Hepatic stellate cell (primary cell): ENCODE measurements around the gene COX6A1.
"Not testable (repeated sequence)": the region's sequence is repeated elsewhere in the genome, so short reads cannot be mapped to it uniquely, and the experiment has no call there.

Experiments
- DNase-seq: peaks from one replicate; pipeline ENCODE4 v3.0.0; 2011; ENCODE audit warnings: low spot score

Gene COX6A1

DNA sequence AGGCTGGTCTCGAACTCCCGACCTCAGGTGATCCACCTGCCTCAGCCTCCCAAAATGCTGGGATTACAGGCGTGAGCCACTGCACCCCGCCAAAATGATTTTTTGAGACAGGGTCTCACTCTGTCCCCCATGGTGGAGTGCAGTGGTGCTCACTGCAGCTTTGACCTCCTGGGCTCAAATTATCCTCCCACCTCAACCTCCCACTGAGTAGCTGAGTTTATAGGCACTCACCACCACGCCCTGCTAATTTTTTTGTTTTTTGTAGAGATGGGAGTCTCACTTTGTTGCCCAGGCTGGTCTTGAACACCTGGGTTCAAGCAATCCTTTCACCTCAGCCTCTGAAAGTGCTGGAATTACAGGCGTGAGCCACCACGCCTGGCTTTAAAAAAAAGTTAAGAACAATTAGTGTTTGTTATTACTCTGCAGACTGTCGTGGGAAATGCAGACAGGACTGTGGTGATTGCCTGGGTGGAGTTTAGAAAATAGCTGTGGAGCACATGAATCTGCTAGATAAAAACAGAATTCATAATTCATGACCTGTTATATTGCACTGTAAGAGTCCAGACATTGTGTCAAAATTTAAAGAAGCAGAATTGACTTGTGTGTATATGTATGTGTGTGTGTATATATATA lies 9.2 kb upstream of the COX6A1 start:
- no peak for DNase-seq

DNA sequence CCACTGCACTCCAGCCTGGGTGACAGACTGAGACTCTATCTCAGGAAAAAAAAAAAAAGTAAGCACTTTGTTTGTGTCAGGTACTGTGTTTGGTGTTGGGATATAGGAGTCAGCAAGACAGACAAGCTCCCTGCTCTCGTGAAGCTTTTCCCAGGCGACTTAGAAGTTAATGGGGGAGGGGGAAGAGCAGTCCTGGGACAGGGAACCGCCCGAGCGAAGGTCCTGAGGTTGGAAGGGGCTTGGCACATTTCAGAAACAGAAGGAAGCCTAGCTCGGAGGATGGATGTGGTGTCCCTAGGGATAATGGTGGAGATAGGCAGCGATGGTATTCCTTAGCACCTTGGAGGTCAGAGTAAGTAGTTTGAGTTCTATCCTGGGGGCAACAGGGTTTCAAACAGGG lies 8.5 kb upstream of the COX6A1 start:
- no peak for DNase-seq

DNA sequence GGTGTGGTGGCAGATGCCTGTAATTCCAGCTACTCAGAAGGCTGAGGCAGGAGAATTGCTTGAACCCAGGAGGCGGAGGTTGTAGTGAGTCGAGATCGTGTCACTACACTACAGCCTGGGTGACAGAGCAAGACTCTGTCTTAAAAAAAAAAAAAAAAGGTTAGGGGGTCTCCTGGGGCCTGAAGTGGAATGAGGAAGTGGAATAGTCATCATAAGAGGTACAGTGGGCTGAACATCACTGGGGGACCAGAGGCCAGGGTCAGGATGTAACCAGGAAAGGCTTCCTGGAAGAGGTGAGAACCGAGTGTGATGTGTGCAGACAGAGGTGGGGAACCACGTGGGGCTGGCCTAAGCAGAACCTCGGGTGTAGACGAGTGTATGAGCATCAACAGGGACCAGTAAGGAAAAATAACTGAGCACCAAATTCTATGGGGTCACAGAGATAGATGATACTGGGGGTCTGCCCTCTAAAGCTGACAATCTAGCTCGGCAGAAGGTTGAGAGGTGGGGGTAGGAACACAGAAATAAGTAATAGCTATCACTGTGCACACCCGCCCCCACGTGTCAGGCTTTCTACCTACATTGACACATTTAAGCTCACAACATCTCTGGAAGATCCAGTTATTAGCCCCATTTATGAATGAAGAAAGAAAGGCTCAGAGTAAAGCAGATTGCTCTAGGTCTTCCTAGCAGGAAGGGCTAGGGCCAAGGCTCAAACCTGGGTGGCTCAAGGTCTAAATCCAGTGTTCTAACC lies 5.0 kb upstream of the COX6A1 start:
- DNase-seq: no peak

DNA sequence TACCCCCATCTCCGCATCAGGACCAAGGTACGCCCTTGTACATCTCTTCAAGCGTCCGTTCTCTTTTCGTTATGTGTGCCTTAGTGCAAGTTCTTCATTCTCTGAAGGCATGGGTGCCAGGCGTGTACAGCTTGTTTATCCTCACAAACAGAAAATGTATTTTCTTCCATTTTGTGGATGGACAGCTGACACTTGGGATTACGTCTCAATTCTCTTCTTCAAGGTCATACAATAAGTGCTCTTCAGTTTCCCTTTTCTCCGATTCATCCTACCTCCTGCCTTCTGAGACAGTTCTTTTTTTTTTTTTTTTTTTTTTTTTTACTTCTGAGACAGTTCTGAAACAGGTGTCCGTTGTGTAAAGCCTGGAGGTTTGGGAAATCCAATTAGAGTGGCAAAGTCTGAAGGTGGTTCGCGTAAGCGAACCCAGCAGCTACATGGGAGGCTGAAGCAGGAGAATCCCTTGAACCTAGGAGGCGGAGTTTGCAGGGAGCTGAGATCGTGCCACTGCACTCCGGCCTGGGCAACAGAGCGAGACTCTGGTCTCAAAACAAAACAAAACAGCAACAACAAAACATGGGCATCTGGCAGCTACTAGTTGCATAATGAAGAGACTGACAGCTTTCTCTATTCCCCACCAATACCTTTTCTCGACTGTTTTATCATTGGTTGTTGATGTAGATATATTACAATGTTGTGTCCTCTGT lies 734 bp downstream of the COX6A1 start:
- no peak for DNase-seq

DNA sequence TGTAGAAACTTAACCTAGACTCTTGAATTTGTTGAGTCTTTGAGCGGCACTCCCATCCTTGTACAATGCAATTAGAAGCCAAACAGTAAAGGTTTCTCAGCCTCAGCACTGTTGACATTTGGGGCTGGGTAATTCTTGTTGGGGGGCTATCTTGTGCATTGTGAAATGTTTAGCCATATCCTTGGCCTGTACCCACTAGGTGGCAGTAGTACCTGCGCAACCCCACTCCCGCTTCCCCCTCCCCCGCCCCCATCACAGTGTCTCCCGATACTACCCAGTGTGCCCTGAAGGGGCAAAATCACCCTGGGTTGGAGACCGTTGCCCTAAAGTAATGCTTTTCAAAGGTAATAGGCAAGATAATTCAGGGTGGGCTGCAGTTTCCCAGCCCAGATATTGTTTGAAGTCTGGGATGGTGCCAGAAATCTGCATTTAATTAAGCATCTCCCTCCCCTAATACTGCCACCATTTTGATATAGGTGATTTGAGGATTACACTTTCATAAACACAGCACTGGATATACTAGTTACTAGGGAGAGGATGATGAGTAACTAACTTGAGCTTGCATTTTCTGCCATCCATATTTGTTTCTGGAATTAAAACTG lies 1.8 kb downstream of the COX6A1 start:
- peak; percentile 81 for DNase-seq

DNA sequence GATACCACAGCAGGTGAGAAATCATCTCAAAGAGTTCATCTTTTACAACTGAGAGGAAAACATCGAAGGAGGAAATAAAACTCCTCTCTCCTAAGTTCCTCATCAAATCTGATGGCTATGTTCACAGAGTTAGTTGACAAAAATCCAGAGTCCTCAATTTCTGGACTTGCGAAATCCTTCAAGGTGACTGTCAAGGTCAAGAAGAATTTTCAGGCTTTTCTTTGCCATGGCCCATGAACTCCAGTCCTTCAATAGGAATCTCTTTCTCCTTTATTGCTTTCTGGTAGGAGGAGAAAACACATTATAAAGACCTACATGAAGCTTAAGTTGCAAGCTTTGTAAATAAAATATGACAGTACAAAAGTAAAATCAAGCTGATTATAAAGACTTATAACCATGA lies 6.8 kb downstream of the COX6A1 start:
- DNase-seq: no peak

DNA sequence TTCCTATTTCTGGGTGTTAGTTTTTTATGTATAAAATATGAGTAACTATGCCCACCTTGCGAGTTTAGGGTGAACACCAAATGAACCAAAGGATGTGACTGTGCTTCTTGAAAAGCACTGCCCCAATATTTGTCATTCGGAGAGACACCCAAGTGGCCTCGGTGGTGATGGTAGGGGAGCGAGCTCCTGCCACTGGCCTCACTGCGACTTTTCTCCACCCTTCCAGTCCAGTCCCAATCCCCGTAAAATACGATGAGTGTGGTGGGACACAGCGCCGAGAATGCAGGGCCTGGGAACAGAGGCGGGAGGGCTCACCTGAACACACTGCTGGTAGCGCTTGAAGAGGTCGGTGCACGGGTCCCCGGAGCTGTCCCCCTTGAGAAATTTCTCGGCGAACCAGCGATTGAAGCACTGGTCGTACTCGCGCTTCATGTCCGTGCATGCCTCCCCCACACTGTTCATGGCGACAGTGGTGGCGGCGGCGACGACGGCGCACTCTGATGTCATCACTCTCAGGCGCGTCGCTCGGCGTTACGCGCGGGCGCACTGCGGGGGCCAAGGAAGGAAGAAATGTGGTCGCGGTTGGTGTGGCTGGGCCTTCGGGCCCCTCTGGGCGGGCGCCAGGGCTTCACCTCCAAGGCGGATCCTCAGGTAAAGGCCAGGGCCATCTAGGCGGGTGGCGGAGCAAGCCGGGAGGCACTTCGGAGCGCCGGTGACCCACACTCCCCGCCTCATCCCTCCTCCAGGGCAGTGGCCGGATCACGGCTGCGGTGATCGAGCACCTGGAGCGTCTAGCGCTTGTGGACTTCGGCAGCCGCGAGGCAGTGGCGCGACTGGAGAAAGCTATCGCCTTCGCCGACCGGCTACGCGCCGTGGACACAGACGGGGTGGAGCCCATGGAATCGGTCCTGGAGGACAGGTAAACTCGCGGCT lies 8.3 kb downstream of the COX6A1 start, which contains the start of the genes GATC and TRIAP1:
Gene GATC, plus strand, starts transcription at position 534 of the 933 bp plus-strand sequence. Its CDS starts 37 bp downstream, at position 571.
Gene TRIAP1, minus strand, starts transcription at position 474 of the 933 bp plus-strand sequence. Its CDS starts 12 bp downstream, at position 462.
- DNase-seq: peak; percentile 76

DNA sequence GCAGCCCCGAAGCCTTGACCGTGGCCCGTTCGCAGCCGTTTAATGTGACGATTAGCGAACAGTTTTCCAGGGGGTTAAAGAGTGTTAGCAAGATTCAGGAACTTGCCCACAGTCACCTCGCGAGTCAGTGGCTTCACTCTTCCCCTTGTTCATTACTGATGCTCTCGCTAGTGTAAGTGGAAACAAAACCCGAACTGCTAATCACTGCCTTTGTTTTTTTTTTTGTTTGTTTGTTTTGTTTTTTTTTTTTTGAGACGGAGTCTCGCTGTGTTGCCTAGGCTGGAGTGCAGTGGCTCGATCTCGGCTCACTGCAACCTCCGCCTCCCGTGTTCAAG lies 8.9 kb downstream of the COX6A1 start:
- DNase-seq: not testable (repeated sequence)

DNA sequence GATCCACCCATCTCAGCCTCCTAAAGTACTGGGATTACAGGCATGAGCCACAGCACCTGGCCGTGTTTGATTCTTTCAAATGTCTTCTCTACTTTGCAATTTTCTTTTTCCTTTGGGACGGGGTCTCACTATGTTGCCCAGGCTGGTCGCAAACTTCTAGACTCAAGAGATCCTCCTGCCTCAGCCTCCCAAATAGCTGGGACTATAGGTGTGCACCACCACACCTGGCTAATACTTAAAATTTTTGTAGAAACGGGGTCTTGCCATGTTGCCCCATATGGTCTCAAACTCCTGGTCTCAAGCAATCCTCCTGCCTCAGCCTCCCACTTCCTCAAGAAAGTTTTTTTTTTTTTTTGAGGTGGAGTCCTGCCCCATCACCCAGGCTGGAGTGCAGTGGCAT lies 10.1 kb downstream of the COX6A1 start:
- DNase-seq: no peak

DNA sequence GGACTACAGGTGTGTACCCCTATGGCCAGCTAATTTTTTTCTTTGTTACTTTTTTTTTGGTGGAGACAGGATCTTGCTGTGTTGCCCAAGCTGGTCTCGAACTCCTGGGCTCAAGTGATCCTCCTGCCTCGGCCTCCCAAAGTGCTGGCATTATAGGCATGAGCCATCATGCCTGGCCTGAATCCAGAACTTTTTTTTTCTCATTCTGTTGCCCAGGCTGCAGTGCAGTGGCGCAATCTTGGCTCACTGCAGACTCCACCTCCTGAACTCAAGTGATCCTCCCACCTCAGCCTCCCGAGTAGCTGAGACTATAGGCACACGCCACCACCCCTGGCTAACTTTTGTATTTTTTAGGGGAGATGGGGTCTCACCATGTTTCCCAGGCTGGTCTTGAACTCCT lies 14.6 kb downstream of the COX6A1 start:
- not testable (repeated sequence) for DNase-seq

DNA sequence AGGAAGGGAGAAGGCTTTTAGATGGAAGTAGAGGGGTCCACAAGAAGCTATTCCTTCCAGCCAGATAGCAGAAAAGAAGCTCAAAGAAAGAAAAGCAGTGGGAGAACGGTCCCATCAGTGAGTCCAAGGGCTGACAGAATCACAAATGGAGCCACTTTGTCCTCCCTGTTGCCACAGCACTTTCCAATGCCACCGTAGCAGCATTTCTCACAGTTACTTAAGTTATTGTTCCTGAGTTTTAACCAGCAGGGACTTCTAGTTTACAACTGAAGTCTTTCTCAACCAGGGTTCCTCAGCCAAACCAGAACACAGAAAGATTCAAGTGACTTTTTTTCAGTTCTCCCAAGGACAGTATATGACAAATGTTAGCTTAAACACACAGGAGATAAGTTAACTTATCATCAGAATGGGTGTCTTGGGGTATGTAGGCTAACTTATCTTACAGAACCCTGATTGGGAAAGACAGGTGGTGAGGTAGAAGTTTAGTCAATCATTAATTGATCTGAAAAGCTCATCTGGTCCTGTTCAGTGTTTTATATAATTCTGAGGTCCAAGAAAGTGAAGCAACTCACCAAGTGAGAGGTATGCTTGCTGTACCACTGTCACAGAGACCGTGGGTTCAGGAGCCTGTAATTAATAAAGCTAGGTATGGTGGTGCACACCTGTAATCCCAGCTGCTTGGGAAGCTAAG lies 15.3 kb downstream of the COX6A1 start:
- DNase-seq: no peak

DNA sequence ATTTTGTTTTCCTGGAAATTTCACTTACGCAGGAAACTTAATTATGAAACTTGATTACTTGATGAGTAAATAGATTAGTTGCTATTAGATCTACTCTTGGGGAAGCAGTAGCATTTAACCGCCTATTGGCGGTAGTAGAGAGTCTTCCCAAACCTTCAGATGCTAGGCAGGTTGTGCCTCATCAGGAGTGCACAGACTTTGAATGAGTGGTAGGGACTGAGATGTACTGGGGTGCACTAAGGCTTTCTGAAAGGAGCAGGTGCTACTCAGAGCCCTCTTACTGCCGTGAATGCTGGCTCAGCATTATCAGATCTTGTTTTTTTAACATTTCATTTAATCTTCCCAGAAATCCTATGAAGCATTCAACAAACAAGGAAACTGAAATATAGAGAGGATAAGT lies 16.1 kb downstream of the COX6A1 start:
- DNase-seq: peak; percentile 34

DNA sequence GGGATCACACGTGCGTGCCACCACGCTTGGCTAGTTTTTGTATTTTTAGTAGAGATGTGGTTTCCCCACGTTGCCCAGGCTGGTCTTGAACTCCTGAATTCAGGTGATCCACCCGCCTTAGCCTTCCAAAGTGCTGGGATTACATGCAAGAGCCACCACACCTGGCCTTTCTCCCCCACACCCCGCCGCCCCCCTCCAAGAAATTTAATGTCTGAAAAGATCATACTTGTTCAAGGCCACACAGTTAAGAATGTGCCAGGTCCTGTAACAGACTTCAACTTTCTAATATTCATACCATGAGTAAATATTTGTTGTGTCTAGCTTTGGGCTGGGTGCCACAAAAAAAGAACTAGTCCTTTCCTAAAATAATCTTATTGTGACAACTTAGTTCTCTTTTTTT lies 17.4 kb downstream of the COX6A1 start:
- no peak for DNase-seq

DNA sequence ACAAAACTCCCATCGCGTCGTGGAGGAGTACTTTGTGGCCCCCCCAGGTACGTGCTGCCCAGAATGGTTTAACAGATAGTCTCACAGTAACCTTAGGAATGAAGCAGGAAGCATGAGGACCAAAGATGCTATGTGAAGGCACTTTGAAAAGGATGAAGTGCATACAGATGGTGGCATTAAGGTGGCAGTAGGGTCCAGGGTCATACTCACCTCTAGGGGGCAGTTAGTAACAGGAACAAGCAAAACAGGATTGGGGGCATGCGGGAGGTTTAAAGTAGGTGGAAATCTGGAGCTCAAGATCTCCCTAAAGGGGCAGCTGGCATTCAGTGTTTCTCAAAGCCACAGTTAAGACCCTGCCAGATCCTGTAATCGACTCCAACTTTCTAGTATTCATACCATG lies 19.2 kb downstream of the COX6A1 start:
- no peak for DNase-seq

DNA sequence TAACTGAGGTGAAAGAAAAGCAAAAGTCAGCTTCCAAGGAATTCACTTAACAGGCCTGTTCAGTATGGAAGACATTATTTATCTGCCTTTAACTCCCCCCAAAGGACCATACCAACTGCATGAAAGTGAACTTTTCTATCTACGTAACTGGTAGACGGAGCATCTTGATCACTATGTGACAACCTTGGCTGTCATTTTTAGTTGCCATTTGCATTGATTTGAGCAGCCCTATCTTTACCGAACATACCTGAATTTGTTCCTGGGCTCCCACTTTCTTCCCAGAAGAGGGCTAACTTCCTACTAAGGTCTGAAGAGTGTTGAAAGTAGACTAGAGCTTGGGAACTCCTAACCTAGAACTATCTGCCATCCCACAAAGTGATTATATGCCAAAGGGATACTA lies 22.2 kb downstream of the COX6A1 start:
- no peak for DNase-seq

DNA sequence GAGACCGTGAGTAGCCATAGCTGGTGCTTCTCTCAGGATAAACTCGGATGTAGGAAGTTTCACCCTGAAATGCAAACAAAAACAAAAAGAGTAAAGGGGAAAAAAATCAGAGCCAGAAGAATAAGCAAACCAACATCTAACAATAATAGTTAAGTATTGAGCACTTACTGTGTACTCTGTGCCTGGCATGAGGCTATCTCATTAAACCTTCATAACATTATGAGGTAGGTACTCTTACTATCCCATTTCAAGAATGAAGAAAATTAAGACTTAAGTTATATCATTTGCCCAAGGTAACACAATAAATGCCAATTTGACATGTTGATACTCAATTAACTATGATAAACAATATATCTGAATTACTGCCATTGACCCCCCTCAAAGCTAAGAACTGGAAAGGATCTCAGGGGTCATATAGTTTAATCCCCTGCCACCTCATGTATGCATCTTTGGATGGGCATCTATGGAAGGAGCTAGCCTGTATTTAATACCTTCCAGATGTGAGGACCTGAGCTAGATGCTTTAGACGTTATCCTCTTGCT lies 24.3 kb downstream of the COX6A1 start:
- DNase-seq: no peak

DNA sequence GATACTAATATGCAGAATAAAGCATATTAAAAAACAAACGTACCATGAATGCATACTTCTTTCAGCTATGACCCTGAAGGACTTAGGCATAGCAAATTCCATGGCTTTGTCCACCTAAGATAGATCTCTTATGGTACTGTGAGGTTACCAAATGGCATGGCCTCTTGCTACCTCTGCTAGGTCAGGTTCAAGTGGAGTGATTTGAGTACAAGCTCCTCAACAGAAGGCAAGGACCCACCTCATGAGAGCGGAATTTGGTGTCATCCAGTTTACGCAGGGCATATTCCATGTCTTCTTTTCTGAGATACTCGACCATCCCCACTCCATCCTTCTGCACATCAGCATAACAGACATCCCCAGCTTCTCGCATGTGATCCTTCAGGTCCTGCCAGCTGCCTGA lies 25.8 kb downstream of the COX6A1 start:
- DNase-seq: no peak

DNA sequence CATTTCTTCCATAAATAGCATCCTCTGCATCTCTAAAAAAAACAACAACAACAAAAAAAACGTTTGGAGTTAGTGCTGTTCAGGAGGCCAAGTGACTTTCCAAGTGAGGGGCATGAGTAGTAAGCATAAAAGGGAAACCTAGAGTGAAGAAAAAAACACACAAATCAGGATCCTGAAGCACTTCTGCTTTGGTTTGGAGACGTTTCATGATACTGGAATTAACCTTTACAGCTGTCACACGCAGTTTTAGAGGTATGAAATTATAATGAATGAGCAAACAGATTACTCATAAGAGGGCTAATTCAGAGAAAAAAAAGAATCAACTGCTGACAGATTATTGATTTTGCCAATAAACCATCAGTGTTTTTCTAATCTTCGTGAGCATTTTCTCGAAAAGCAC lies 27.8 kb downstream of the COX6A1 start:
- no peak for DNase-seq

DNA sequence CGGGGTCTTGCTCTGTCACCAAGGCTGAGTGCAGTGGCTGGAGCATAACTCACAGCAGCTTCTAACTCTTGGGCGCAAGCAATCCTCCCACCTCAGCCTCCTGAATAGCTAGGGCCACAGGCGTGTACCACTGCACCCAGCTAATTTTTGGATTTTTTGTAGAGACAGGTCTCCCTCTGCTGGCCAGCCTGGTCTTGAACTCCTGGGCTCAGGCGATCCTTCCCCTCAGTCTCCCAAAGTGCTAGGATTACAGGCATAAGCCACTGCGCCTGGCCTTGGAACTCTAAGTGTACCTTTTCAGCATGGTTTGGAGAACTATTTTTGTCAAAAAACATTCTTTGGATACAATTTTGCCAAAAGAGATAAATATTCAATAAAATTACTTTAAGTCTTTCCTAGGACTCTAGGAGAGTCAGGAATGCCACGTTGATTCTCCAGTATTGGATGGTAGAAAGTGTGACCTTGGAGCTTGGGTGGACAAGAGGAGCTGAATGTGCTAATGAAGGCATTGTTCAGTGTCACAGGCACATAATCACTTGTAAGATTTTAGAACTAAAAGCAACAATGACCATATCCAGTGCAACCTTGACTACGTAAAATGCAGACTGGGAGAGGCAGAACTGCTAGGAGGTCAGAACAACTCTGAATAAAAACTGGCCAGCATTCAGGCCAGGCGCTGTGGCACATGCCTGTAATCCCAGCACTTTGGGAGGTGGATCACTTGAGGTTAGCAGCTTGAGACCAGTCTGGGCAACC lies 28.8 kb downstream of the COX6A1 start:
- DNase-seq: no peak

DNA sequence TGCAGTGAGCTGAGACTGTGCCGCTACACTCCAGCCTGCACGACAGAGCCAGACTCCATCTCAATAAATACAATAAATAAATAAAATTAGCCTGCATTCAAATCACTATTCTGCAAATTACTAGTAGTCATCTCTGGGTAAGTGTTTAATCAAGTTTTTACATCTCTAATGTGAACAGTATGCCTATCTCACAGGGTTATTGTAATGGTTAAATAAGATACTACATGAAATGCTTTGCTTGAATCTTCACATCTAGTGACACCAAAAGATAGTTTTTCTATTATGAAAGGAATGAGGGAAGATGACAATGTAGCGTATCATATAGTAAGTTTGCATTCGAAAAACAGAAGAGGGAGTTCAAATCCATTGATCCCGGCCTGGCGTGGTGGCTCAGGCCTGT lies 29.5 kb downstream of the COX6A1 start:
- DNase-seq: no peak
